Hippocampal formation (tissue), 2 donors: ENCODE results near the gene KANSL1L.

Experiments used
- DNase-seq, 2 donors: peaks; one replicate each; lab custom pipeline; 2025; lab: John Stamatoyannopoulos, UW

The KANSL1L gene

GRCh38 chr2:210086292-210086691, 84.9 kb downstream of the KANSL1L start:
- no peak for DNase-seq

GRCh38 chr2:210072922-210073509, 98.2 kb downstream of the KANSL1L start:
- DNase-seq = peak in 1 of 2 donors; percentile 14

- no peak for DNase-seq
These were observed 98.7 kb downstream of the KANSL1L start for GRCh38 chr2:210072493-210072892.

GRCh38 chr2:210063306-210063705, 107.9 kb downstream of the KANSL1L start:
- DNase-seq = no peak

GRCh38 chr2:210055825-210056224, 115.4 kb downstream of the KANSL1L start:
- DNase-seq = no peak

GRCh38 chr2:210054696-210055095, 116.5 kb downstream of the KANSL1L start:
- no peak for DNase-seq

- no peak for DNase-seq
These were observed 120.3 kb downstream of the KANSL1L start for GRCh38 chr2:210050885-210051284.

- DNase-seq = no peak
These were observed 121.4 kb downstream of the KANSL1L start for GRCh38 chr2:210049831-210050230.

GRCh38 chr2:210046851-210047500, 124.2 kb downstream of the KANSL1L start:
- no peak for DNase-seq

GRCh38 chr2:210038078-210038477, 133.1 kb downstream of the KANSL1L start:
- DNase-seq = no peak

GRCh38 chr2:210035679-210036078, 135.5 kb downstream of the KANSL1L start:
- no peak for DNase-seq

GRCh38 chr2:210034087-210034683, 137.0 kb downstream of the KANSL1L start:
- no peak for DNase-seq

- no peak for DNase-seq
These were observed 143.0 kb downstream of the KANSL1L start for GRCh38 chr2:210028178-210028577.

- no peak for DNase-seq
These were observed 143.6 kb downstream of the KANSL1L start for GRCh38 chr2:210027608-210028007.

GRCh38 chr2:210022824-210023223, 148.4 kb downstream of the KANSL1L start:
- no peak for DNase-seq

- DNase-seq = no peak
These were observed 151.1 kb downstream of the KANSL1L start for GRCh38 chr2:210020138-210020537.

- DNase-seq = no peak
These were observed 161.3 kb downstream of the KANSL1L start for GRCh38 chr2:210009896-210010295.

GRCh38 chr2:210009126-210009525, 162.1 kb downstream of the KANSL1L start:
- no peak for DNase-seq

- no peak for DNase-seq
These were observed 163.3 kb downstream of the KANSL1L start for GRCh38 chr2:210007895-210008294.

- DNase-seq = no peak
These were observed 166.3 kb downstream of the KANSL1L start for GRCh38 chr2:210004881-210005280.

GRCh38 chr2:210003359-210003758, 167.8 kb downstream of the KANSL1L start:
- no peak for DNase-seq

GRCh38 chr2:210002158-210003157, 168.8 kb downstream of the KANSL1L start, which contains the start of gene RPE:
RPE (plus strand) TSS chr2:210002638; CDS start chr2:210002662, 24 bp downstream.
- DNase-seq = peak; percentile 90 to 91
